Breast epithelium (tissue), 3 donors: ENCODE measurements around the gene FAIM2.

Experiments
- CTCF ChIP-seq, 3 donors: fragments of 450-650 bp; IDR thresholded peaks; one replicate each; pipeline ENCODE4 v1.5.1; 2016 to 2017; ENCODE audit warnings: antibody characterized with exemption in 3 of 3, mild to moderate bottlenecking in 3 of 3, moderate library complexity in 3 of 3
- POLR2A ChIP-seq: fragments of 450-650 bp; IDR thresholded peaks from one replicate; pipeline ENCODE4 v1.6.1; 2016; ENCODE audit warnings: antibody characterized with exemption, mild to moderate bottlenecking, moderate library complexity
- POLR2AphosphoS5 ChIP-seq, 3 donors: sonication (generic); formaldehyde crosslinking; IDR thresholded peaks; one replicate each; pipeline ENCODE4 v1.6.1; 2017; ENCODE audit warnings: antibody characterized with exemption in 3 of 3

DNA sequence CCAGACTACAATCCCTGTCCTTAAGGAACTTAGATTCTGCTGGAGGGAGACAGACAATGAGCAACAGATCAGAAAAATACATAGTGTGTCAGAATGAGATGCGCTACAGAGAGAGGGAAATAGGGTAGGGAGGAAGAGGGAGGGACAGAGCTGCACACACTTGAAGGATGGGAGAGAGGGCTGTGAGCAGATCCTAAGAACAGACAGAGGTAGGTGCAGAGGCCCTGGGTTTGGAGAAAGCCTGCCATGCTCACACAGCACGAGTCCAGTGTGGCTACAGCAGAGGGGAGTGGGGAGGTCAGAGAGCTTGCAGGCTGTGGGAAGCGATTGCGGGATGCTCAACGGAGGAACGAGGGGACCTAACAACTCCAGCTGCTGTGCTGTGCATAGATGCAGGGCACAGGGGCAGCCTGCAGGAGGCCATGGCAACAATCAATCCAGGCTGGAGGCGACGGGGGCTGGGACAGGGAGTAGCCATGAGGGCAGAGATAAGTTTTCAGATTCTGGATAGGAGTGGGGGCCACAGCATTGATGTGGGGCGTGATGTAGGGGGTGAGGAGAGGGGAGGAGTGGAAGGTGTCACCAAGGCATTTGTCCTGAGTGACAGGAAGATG, 20.7 kb downstream of the FAIM2 start:
- no peak for TF ChIP-seq POLR2A
- no peak for TF ChIP-seq CTCF (IDR thresholded peaks at IDR 0.05)
- no peak for TF ChIP-seq POLR2AphosphoS5 (IDR thresholded peaks at IDR 0.05)
